Smooth muscle cell (in vitro differentiated cells): ENCODE results near the gene MTOR. TPM values are rescaled to one million over a fixed set of nuclear protein-coding genes. Genes with fewer than 3 reads are reported as not detected.
"Not testable (repeated sequence)": the region's sequence is repeated elsewhere in the genome, so short reads cannot be mapped to it uniquely, and the experiment has no call there.

Experiments used
- DNase-seq: peaks from one replicate; lab custom pipeline; 2025; ENCODE audit not compliant: unreplicated experiment; lab: John Stamatoyannopoulos, UW
- H2AFZ ChIP-seq: fragments of 200-600 bp; sonication (generic); 2 replicates; pipeline ENCODE4 v1.6.0; 2016; ENCODE audit warnings: antibody characterized with exemption, low read depth, mild to moderate bottlenecking
- H3F3A ChIP-seq: fragments of 200-600 bp; sonication (generic); 2 replicates; pipeline ENCODE4 v1.6.0; 2017; ENCODE audit warnings: antibody characterized with exemption, low read depth
- H3K27ac ChIP-seq: fragments of 200-600 bp; sonication (generic); 2 replicates; pipeline ENCODE4 v1.5.1; 2016; ENCODE audit warnings: low read depth, mild to moderate bottlenecking
- H3K27me3 ChIP-seq: fragments of 200-600 bp; sonication (generic); 2 replicates; pipeline ENCODE4 v1.6.1; 2016; ENCODE audit warnings: low read depth, mild to moderate bottlenecking
- H3K36me3 ChIP-seq: fragments of 200-600 bp; sonication (generic); 2 replicates; pipeline ENCODE4 v1.5.1; 2016; ENCODE audit warnings: low read depth
- H3K4me1 ChIP-seq: fragments of 200-600 bp; sonication (generic); 2 replicates; pipeline ENCODE4 v1.5.1; 2016; ENCODE audit warnings: low read depth
- H3K4me2 ChIP-seq: fragments of 200-600 bp; sonication (generic); 2 replicates; pipeline ENCODE4 v1.6.0; 2016; ENCODE audit warnings: mild to moderate bottlenecking
- H3K4me3 ChIP-seq: fragments of 200-600 bp; sonication (generic); 2 replicates; pipeline ENCODE4 v1.5.1; 2016; ENCODE audit warnings: mild to moderate bottlenecking
- H3K79me2 ChIP-seq: fragments of 200-600 bp; sonication (generic); 2 replicates; pipeline ENCODE4 v1.6.0; 2016; ENCODE audit warnings: low read depth, mild to moderate bottlenecking
- H3K9ac ChIP-seq: fragments of 200-600 bp; sonication (generic); 2 replicates; pipeline ENCODE4 v1.6.0; 2016; ENCODE audit warnings: low read depth
- H3K9me3 ChIP-seq: fragments of 200-600 bp; sonication (generic); replicated peaks from 2 replicates; pipeline ENCODE4 v1.5.1; 2016; ENCODE audit warnings: low read depth
- H4K20me1 ChIP-seq: fragments of 200-600 bp; sonication (generic); 2 replicates; pipeline ENCODE4 v1.6.0; 2016; ENCODE audit warnings: low read depth
- WGBS: methylation state at CpG from one replicate; pipeline ENCODE4 v1.1.7; 2016; ENCODE audit warnings: low lambda C conversion rate; 5-methylcytosine and 5-hydroxymethylcytosine counted together
- polyA plus RNA-seq: library from polyadenylated mRNA; unstranded; fragments of >200 nt; fragmentation: Nextera tagmentation; extraction: Ambion mirVana; gene quantifications from 2 replicates; pipeline ENCODE4 v1.2.1, GENCODE V29; 2016
- total RNA-seq: library from RNA; depleted of rRNA; stranded (reverse); fragments of >200 nt; gene quantifications from 2 replicates; pipeline ENCODE4 v1.2.3, GENCODE V29; 2014
- TF ChIP-seq, protein P1 (sequence below): fragments of 200-600 bp; sonication (generic); IDR thresholded peaks from 2 replicates; pipeline ENCODE4 v1.5.1; 2017; ENCODE audit warnings: borderline replicate concordance, mild to moderate bottlenecking, antibody characterized with exemption; ENCODE audit not compliant: insufficient read depth, poor library complexity, severe bottlenecking

MTOR gene
- total and polyA plus RNA-seq, 2 experiments from 2014 or later = 11.2 to 26.8 TPM

GRCh38 chr1:11168731-11169130 lies 93.6 kb downstream of the MTOR start:
- Histone ChIP-seq H3K27me3 (no peaks in the 10 kb centered on the region), H3K36me3 (peaks cover 3% of the 10 kb centered on the region), H3K9ac (no peak overlapping the region), H3K27ac (no peak overlapping the region), H3K4me3 (no peak overlapping the region), H3F3A (no peaks in the 10 kb centered on the region), H2AFZ (no peak overlapping the region), H3K4me1 (no peaks in the 10 kb centered on the region), H4K20me1 (peaks cover 24% of the 10 kb centered on the region), H3K79me2 (no peaks in the 10 kb centered on the region), H3K9me3 (no peaks in the 10 kb centered on the region), H3K4me2 (no peak overlapping the region)
- DNase-seq = no peak
- 85% methylated on average over 1 of the region's 1 CpG for WGBS
- TF ChIP-seq, protein P1, sequence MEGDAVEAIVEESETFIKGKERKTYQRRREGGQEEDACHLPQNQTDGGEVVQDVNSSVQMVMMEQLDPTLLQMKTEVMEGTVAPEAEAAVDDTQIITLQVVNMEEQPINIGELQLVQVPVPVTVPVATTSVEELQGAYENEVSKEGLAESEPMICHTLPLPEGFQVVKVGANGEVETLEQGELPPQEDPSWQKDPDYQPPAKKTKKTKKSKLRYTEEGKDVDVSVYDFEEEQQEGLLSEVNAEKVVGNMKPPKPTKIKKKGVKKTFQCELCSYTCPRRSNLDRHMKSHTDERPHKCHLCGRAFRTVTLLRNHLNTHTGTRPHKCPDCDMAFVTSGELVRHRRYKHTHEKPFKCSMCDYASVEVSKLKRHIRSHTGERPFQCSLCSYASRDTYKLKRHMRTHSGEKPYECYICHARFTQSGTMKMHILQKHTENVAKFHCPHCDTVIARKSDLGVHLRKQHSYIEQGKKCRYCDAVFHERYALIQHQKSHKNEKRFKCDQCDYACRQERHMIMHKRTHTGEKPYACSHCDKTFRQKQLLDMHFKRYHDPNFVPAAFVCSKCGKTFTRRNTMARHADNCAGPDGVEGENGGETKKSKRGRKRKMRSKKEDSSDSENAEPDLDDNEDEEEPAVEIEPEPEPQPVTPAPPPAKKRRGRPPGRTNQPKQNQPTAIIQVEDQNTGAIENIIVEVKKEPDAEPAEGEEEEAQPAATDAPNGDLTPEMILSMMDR = no peak

GRCh38 chr1:11166744-11167143 lies 95.6 kb downstream of the MTOR start:
- H3K79me2 ChIP-seq, H3K36me3 ChIP-seq, DNase-seq, H3K27me3 ChIP-seq, H3K9me3 ChIP-seq, H3K27ac ChIP-seq, H3K4me2 ChIP-seq, H3K9ac ChIP-seq, H3F3A ChIP-seq, H2AFZ ChIP-seq, H3K4me1 ChIP-seq, H3K4me3 ChIP-seq: not testable (repeated sequence)
- over 99% methylated on average over 5 of the region's 5 CpGs for WGBS
- H4K20me1 ChIP-seq = peaks cover 21% of the 10 kb centered on the region

GRCh38 chr1:11162752-11163151 lies 99.6 kb downstream of the MTOR start:
- not testable (repeated sequence) for H3K27me3 ChIP-seq, H3K9ac ChIP-seq, H3K4me3 ChIP-seq, H3K27ac ChIP-seq, H3K79me2 ChIP-seq, H3K36me3 ChIP-seq, H3K4me1 ChIP-seq, DNase-seq, H2AFZ ChIP-seq, H3K9me3 ChIP-seq, H3K4me2 ChIP-seq, H3F3A ChIP-seq
- peaks cover 13% of the 10 kb centered on the region for H4K20me1 ChIP-seq
- 99% methylated on average over 4 of the region's 4 CpGs for WGBS

GRCh38 chr1:11158720-11159321 lies 103.5 kb downstream of the MTOR start:
- Histone ChIP-seq H2AFZ (no peak overlapping the region), H3K27ac (no peak overlapping the region), H3K4me1 (no peaks in the 10 kb centered on the region), H3K27me3 (no peaks in the 10 kb centered on the region), H3K9me3 (no peaks in the 10 kb centered on the region), H3K79me2 (no peaks in the 10 kb centered on the region), H3K4me3 (no peak overlapping the region), H3F3A (no peaks in the 10 kb centered on the region), H3K36me3 (no peaks in the 10 kb centered on the region), H4K20me1 (peaks cover 13% of the 10 kb centered on the region), H3K9ac (no peak overlapping the region), H3K4me2 (no peak overlapping the region)
- no peak for DNase-seq
- whole genome bisulfite sequencing = 88% methylated on average over 3 of the region's 3 CpGs
- TF ChIP-seq, protein P1 = no peak

DNA sequence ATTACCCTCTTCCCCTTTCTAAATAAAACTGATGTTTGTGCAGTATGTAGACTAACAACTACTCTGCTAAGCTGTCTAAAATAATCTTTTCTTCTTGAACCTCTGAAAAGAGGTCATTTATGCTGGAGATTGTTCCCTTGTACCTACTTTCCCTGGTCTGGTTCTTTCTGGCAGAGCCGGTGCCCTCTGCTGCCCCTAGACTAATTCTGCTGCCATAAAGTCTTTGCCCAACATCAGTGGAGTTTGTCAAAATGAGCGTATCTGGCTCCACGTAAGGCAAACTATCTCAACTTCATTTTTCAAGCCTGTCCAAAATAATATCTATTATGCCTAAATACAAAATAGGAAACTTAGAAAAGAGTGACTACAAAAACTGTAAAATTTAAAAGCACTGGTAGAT lies 104.1 kb downstream of the MTOR start:
- TF ChIP-seq, protein P1 = no peak
- H3K27ac ChIP-seq = no peak overlapping the region
- no peak overlapping the region for H2AFZ ChIP-seq
- no peak for DNase-seq
- H3K36me3 ChIP-seq = no peaks in the 10 kb centered on the region
- H3K27me3 ChIP-seq = no peaks in the 10 kb centered on the region
- H3F3A ChIP-seq = no peaks in the 10 kb centered on the region
- WGBS = 95% methylated on average over 3 of the region's 3 CpGs
- H3K79me2 ChIP-seq = no peaks in the 10 kb centered on the region
- no peak overlapping the region for H3K4me2 ChIP-seq
- peaks cover 13% of the 10 kb centered on the region for H4K20me1 ChIP-seq
- no peak overlapping the region for H3K9ac ChIP-seq
- H3K9me3 ChIP-seq = no peaks in the 10 kb centered on the region
- no peak overlapping the region for H3K4me3 ChIP-seq
- no peaks in the 10 kb centered on the region for H3K4me1 ChIP-seq
